K562 (cell line): ENCODE data around the gene ZNF426. TPM values are rescaled to one million over a fixed set of nuclear protein-coding genes. Genes with fewer than 3 reads are reported as not detected.

Source experiments
- ARID2 ChIP-seq: fragments of 450-650 bp; IDR thresholded peaks from 2 replicates; pipeline ENCODE4 v1.6.1; 2017; ENCODE audit warnings: antibody characterized with exemption, mild to moderate bottlenecking
- BRD9 ChIP-seq: fragments of 450-650 bp; IDR thresholded peaks from 2 replicates; pipeline ENCODE4 v1.6.1; 2018; ENCODE audit warnings: low read depth; ENCODE audit not compliant: partially characterized antibody
- CBX5 ChIP-seq: IDR thresholded peaks from 2 replicates; pipeline ENCODE4 v1.6.1; 2014; ENCODE audit warnings: low read depth, borderline replicate concordance
- COPS2 ChIP-seq: fragments of 450-650 bp; conservative IDR thresholded peaks from 2 replicates; pipeline ENCODE4 v1.6.1; 2016; ENCODE audit warnings: mild to moderate bottlenecking, moderate library complexity
- NR2C1 ChIP-seq, 2 experiments: fragments of 450-650 bp; IDR thresholded peaks; 2 replicates each; pipeline ENCODE4 v1.6.1; 2017; ENCODE audit warnings: mild to moderate bottlenecking in 2 of 2, antibody characterized with exemption in 1 of 2, inconsistent platforms in 1 of 2, missing compliant biosample characterization in 1 of 2, missing genetic modification characterization in 1 of 2
- RFX7 ChIP-seq: fragments of 250-450 bp; sonication (Bioruptor Pico); IDR thresholded peaks from 2 replicates; pipeline ENCODE4 v1.5.1; 2021; ENCODE audit warnings: mild to moderate bottlenecking
- TAF7 ChIP-seq: fragments of 450-650 bp; IDR thresholded peaks from 2 replicates; pipeline ENCODE4 v1.6.1; 2016; ENCODE audit warnings: missing genetic modification characterization, missing compliant biosample characterization
- TBL1XR1 ChIP-seq, 2 experiments: IDR thresholded peaks; 2 replicates each; pipeline ENCODE4 v1.6.1; 2012; ENCODE audit warnings: improper control_type of control experiment in 2 of 2, low read length in 2 of 2, mild to moderate bottlenecking in 1 of 2
- TRIM28 ChIP-seq: fragments of 450-650 bp; IDR thresholded peaks from 2 replicates; pipeline ENCODE4 v1.6.1; 2017
- ZNF174 ChIP-seq: fragments of 250-450 bp; sonication (Bioruptor Pico); IDR thresholded peaks from 2 replicates; pipeline ENCODE4 v1.4.0; 2020; ENCODE audit warnings: mild to moderate bottlenecking
- polyA plus RNA-seq, 8 experiments: library from polyadenylated mRNA; depleted of rRNA in 4 of 8; stranded (reverse) in 5 of 8; unstranded in 3 of 8; fragments of >200 nt; fragmentation: Nextera tagmentation in 2 of 8; fragmentation: Illumina TruSeq in 1 of 8; extraction: Ambion mirVana in 2 of 8; extraction: Trizol in 1 of 8; gene quantifications; 2 replicates each; pipeline versions ENCODE4 v1.2.1 to v1.2.3, GENCODE V29; 2011 to 2014; ENCODE audit warnings: inconsistent platforms in 1 of 8, missing spikeins in 1 of 8
- total RNA-seq, 7 experiments: library from RNA; depleted of rRNA in 6 of 7; stranded (reverse); fragments of >200 nt in 6 of 7; fragmentation: Illumina TruSeq in 2 of 7; extraction: Trizol in 2 of 7; gene quantifications; 2 replicates each; pipeline versions ENCODE4 v1.2.1 to v1.2.3, GENCODE V29; 2011 to 2021; ENCODE audit warnings: low replicate concordance in 1 of 7
- TF ChIP-seq, protein P1 (sequence below), 2 experiments: fragments of 450-650 bp; IDR thresholded peaks; 2 replicates each; pipeline ENCODE4 v1.6.1; 2016; ENCODE audit warnings: mild to moderate bottlenecking in 2 of 2, borderline replicate concordance in 1 of 2, low read depth in 1 of 2, moderate library complexity in 1 of 2
- TF ChIP-seq, protein P2 (sequence below): fragments of 450-650 bp; IDR thresholded peaks from one replicate; pipeline ENCODE4 v1.6.1; 2018; ENCODE audit warnings: mild to moderate bottlenecking, moderate library complexity; ENCODE audit not compliant: partially characterized antibody
- TF ChIP-seq, protein P3 (sequence below): sonication (generic); formaldehyde crosslinking; IDR thresholded peaks from 2 replicates; pipeline ENCODE4 v1.8.0; 2022; ENCODE audit warnings: mild to moderate bottlenecking, missing genetic modification reagents
- TF ChIP-seq, protein P4 (sequence below): fragments of 250-450 bp; sonication (Bioruptor Pico); IDR thresholded peaks from 2 replicates; pipeline ENCODE4 v1.5.0; 2022; ENCODE audit warnings: mild to moderate bottlenecking

The ZNF426 gene
- total and polyA plus RNA-seq, 9 of the 15 experiments (the other 6 are each of a cell fraction or from before 2014, with no cell fraction given), result 3.2 to 14.3 (median 6.9) TPM

DNA sequence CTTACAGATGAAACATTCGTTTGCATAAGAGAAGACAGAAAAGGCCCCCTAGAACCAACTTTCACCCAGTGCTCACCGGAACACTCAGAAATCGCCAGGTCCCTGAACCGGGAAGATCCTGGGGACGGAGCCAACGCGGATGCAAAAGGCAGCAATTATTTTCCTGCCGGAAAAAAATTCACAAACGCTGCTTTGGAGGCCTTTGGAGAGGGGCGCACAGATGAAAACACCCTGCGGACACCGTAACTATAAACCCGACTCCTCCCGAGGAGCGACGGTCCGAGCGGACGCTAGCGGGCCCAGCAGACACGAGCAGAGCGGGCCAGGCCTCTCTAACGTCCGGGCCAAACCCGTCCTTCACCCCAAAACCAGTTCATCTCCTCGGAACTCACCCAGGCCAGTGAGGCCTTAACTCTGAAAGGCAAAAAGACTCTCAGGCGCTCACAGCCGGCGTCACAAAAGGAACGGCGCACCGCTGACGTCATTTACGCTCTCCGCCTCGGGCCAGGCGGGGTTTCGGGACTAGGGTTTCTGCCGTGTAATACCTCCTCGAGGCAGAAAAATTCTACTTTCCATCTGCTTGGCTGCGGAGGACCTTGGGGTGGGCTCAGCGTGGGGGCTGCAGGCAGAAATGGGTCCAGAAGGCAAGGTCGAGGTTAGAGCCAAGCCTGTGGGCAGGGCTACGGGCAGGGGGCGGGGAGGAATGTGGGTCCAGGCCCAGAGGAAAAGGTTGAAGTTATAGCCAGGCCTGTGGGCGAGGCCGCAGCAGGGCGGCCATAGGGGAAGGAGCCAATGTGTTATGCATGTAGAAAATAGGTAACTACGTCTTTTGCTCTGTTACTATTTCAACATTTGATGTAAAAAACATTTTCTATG, at the start of gene ZNF426 (continued):
- TF ChIP-seq, protein P1, sequence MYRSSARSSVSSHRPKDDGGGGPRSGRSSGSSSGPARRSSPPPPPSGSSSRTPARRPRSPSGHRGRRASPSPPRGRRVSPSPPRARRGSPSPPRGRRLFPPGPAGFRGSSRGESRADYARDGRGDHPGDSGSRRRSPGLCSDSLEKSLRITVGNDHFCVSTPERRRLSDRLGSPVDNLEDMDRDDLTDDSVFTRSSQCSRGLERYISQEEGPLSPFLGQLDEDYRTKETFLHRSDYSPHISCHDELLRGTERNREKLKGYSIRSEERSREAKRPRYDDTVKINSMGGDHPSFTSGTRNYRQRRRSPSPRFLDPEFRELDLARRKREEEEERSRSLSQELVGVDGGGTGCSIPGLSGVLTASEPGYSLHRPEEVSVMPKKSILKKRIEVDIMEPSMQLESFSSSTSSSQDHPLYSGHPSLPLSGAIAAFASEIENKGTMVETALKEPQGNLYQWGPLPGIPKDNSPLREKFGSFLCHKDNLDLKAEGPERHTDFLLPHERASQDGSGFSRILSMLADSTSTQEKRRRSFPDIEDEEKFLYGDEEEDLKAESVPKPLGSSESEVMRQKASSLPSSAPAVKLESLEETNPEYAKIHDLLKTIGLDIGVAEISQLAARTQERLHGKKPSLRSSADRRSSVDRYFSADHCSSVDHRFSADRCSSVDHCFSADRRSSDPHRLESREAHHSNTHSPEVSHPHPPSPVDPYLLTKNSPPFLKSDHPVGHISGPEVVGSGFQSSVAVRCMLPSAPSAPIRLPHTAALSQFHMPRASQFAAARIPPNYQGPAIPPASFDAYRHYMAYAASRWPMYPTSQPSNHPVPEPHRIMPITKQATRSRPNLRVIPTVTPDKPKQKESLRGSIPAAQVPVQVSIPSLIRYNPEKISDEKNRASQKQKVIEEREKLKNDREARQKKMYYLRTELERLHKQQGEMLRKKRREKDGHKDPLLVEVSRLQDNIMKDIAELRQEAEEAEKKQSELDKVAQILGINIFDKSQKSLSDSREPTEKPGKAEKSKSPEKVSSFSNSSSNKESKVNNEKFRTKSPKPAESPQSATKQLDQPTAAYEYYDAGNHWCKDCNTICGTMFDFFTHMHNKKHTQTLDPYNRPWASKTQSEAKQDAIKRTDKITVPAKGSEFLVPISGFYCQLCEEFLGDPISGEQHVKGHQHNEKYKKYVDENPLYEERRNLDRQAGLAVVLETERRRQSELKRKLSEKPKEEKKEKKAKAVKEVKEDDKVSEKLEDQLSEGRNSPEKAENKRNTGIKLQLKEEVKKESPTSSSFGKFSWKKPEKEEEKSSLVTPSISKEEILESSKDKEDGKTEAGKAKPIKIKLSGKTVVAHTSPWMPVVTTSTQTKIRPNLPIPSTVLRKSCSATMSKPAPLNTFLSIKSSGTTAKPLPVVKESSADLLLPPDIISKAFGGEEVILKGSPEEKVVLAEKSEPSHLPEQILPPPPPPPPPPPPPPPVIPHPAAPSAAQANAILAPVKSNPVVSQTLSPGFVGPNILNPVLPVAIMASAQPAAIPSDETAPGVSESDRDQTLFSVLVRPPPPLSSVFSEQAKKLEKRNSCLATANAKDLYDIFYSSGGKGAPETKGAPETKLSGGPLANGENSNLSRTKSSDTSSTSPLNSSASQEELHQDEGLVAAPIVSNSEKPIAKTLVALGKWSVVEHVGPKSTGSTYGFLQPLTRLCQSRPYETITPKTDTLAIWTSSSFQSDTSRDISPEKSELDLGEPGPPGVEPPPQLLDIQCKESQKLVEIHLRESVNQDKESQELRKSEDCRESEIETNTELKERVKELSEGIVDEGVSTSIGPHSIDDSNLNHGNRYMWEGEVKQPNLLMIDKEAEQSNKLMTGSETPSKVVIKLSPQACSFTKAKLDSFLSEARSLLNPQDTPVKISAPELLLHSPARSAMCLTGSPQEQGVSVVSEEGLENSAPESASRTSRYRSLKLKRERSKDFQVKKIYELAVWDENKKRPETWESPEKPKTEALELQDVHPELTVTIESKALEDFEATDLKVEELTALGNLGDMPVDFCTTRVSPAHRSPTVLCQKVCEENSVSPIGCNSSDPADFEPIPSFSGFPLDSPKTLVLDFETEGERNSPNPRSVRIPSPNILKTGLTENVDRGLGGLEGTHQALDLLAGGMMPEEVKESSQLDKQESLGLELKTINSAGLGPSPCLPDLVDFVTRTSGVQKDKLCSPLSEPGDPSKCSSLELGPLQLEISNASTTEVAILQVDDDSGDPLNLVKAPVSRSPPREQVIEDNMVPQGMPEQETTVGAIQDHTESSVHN (IDR thresholded peaks at IDR 0.05; ENCODE audit: borderline replicate concordance in 1 of 2, low read depth in 1 of 2), result 0 out of 4 replicates have a peak, but pooled peaks of 1 of the 2 experiments have one; percentile 28
- TF ChIP-seq COPS2 (no peak), TRIM28 (0 out of 2 replicates have a peak, but pooled peaks have one; percentile 18), ARID2 (no peak), BRD9 (peak; percentile 55), ZNF174 (no peak), CBX5 (peak; percentile 44; the same call in 1 of the 2 replicates), TAF7 (tag) (peak; percentile 23; the same call in 1 of the 2 replicates), RFX7 (CRISPR knock-in tag) (no peak), NR2C1 (IDR thresholded peaks at IDR 0.05) (no peak), NR2C1 (tag; IDR thresholded peaks at IDR 0.05) (peak; percentile 26; the same call in 1 of the 2 replicates), TBL1XR1 (IDR thresholded peaks at IDR 0.05; ENCODE audit: low read length in 2 of 2) (peak in 1 of 2 experiments; percentile 97; a peak in 2 of 4 replicates)
- TF ChIP-seq, protein P2, sequence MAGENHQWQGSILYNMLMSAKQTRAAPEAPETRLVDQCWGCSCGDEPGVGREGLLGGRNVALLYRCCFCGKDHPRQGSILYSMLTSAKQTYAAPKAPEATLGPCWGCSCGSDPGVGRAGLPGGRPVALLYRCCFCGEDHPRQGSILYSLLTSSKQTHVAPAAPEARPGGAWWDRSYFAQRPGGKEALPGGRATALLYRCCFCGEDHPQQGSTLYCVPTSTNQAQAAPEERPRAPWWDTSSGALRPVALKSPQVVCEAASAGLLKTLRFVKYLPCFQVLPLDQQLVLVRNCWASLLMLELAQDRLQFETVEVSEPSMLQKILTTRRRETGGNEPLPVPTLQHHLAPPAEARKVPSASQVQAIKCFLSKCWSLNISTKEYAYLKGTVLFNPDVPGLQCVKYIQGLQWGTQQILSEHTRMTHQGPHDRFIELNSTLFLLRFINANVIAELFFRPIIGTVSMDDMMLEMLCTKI, result no peak
- TF ChIP-seq, protein P3, sequence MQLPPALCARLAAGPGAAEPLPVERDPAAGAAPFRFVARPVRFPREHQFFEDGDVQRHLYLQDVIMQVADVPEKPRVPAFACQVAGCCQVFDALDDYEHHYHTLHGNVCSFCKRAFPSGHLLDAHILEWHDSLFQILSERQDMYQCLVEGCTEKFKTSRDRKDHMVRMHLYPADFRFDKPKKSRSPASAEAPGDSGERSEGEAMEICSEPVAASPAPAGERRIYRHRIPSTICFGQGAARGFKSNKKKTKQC (CRISPR knock-in tag), result peak; percentile 72; the same call in 1 of the 2 replicates
- TF ChIP-seq, protein P4, sequence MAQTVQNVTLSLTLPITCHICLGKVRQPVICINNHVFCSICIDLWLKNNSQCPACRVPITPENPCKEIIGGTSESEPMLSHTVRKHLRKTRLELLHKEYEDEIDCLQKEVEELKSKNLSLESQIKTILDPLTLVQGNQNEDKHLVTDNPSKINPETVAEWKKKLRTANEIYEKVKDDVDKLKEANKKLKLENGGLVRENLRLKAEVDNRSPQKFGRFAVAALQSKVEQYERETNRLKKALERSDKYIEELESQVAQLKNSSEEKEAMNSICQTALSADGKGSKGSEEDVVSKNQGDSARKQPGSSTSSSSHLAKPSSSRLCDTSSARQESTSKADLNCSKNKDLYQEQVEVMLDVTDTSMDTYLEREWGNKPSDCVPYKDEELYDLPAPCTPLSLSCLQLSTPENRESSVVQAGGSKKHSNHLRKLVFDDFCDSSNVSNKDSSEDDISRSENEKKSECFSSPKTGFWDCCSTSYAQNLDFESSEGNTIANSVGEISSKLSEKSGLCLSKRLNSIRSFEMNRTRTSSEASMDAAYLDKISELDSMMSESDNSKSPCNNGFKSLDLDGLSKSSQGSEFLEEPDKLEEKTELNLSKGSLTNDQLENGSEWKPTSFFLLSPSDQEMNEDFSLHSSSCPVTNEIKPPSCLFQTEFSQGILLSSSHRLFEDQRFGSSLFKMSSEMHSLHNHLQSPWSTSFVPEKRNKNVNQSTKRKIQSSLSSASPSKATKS (CRISPR knock-in tag), result no peak
